Measurements from ENCODE around the gene KIF20B.

- TF ChIP-seq CTCF (conservative IDR thresholded peaks at IDR 0.05) (no peak), EZH2 (IDR thresholded peaks at IDR 0.05; ENCODE audit: low read depth) (no peak)
Observed at GRCh38 chr10:89745903-89746302, 44.5 kb downstream of the KIF20B start.
